GM18499 (cell line): ENCODE results near the gene ARID1A.
A peak's percentile ranks its signal among the peaks of the same experiment; 100 is the strongest.

Experiments
- ATAC-seq: cut with Tn5 transposase; IDR thresholded peaks from one replicate; pipeline ENCODE4 v1.9.1; 2021; ENCODE audit warnings: moderate number of reproducible peaks; ENCODE audit not compliant: insufficient read depth, unreplicated experiment

Gene ARID1A

GRCh38 chr1:26814893-26815292 is 119.1 kb downstream of the ARID1A start:
- no peak for ATAC-seq

GRCh38 chr1:26820784-26821269 is 125.0 kb downstream of the ARID1A start:
- peak; percentile 83 for ATAC-seq

GRCh38 chr1:26822737-26823395 is 127.1 kb downstream of the ARID1A start:
- no peak for ATAC-seq

- ATAC-seq, result no peak
These were observed 128.9 kb downstream of the ARID1A start for GRCh38 chr1:26824731-26825130.

GRCh38 chr1:26826261-26827105 is 130.7 kb downstream of the ARID1A start, which contains the start of gene ZDHHC18:
Gene ZDHHC18, plus strand, starts transcription at chr1:26826688. Its CDS starts 117 bp downstream, at chr1:26826805.
- no peak for ATAC-seq

GRCh38 chr1:26827106-26827604 is 131.3 kb downstream of the ARID1A start:
- ATAC-seq, result no peak

GRCh38 chr1:26827663-26828062 is 131.8 kb downstream of the ARID1A start:
- ATAC-seq, result no peak

- ATAC-seq, result no peak
These were observed 132.7 kb downstream of the ARID1A start for GRCh38 chr1:26828411-26828991.

GRCh38 chr1:26829184-26829911 is 133.5 kb downstream of the ARID1A start:
- ATAC-seq, result no peak

GRCh38 chr1:26831059-26831458 is 135.2 kb downstream of the ARID1A start:
- no peak for ATAC-seq
